ENCODE measurements around the gene MTERF4. TPM values are rescaled to one million over a fixed set of nuclear protein-coding genes. Genes with fewer than 3 reads are reported as not detected.

The MTERF4 gene
- total RNA-seq, 2 donors from 2014 or later, result 24.6 to 39.4 TPM

GRCh38 chr2:241142063-241142462 lies 40.0 kb upstream of the MTERF4 start:
- TF ChIP-seq, protein P1, sequence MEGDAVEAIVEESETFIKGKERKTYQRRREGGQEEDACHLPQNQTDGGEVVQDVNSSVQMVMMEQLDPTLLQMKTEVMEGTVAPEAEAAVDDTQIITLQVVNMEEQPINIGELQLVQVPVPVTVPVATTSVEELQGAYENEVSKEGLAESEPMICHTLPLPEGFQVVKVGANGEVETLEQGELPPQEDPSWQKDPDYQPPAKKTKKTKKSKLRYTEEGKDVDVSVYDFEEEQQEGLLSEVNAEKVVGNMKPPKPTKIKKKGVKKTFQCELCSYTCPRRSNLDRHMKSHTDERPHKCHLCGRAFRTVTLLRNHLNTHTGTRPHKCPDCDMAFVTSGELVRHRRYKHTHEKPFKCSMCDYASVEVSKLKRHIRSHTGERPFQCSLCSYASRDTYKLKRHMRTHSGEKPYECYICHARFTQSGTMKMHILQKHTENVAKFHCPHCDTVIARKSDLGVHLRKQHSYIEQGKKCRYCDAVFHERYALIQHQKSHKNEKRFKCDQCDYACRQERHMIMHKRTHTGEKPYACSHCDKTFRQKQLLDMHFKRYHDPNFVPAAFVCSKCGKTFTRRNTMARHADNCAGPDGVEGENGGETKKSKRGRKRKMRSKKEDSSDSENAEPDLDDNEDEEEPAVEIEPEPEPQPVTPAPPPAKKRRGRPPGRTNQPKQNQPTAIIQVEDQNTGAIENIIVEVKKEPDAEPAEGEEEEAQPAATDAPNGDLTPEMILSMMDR (IDR thresholded peaks at IDR 0.05), result no peak
- H3K4me1 ChIP-seq (ENCODE audit: control insufficient read depth in 1 of 2, low read depth in 2 of 2), result no peaks in the 10 kb centered on the region
- H3K9me3 ChIP-seq, result no peaks in the 10 kb centered on the region
- H3K36me3 ChIP-seq, result no peaks in the 10 kb centered on the region
- no peak overlapping the region for H3K4me3 ChIP-seq
- no peaks in the 10 kb centered on the region for H3K27me3 ChIP-seq (replicated peaks; ENCODE audit: insufficient read depth)
- no peak overlapping the region for H3K27ac ChIP-seq
- no peak for DNase-seq (ENCODE audit: low spot score)
- ATAC-seq (ENCODE audit: insufficient number of reproducible peaks, low FRiP score, low read depth), result no peak

GRCh38 chr2:241141214-241141770 lies 39.2 kb upstream of the MTERF4 start:
- H3K4me1 ChIP-seq (ENCODE audit: control insufficient read depth in 1 of 2, low read depth in 2 of 2), result no peaks in the 10 kb centered on the region
- TF ChIP-seq, protein P1 (IDR thresholded peaks at IDR 0.05), result no peak
- H3K27me3 ChIP-seq (replicated peaks; ENCODE audit: insufficient read depth), result no peaks in the 10 kb centered on the region
- no peak for DNase-seq (ENCODE audit: low spot score)
- H3K9me3 ChIP-seq, result no peaks in the 10 kb centered on the region
- H3K27ac ChIP-seq, result no peak overlapping the region
- no peaks in the 10 kb centered on the region for H3K36me3 ChIP-seq
- H3K4me3 ChIP-seq, result no peak overlapping the region
- ATAC-seq (ENCODE audit: insufficient number of reproducible peaks, low FRiP score, low read depth), result no peak

DNA sequence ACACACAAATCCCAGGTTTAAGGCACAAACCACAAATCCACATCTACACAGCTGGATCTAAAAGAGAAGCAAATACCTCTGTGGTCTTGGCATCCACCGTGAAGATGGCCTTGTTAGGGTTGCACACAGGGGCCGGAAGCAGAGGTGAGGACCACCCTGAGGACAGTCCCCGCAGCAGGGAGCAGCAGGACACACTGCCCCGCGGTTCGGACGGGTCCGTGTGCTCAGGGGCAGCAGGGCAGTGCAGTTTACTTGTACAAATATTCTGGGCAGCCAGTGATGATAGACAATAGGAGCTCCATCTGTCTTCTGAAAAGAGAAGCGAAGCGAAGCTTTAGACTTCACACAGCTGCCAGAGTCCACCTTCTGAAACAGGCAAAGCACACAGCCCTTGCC lies 38.4 kb upstream of the MTERF4 start:
- no peaks in the 10 kb centered on the region for H3K36me3 ChIP-seq
- H3K27ac ChIP-seq, result no peak overlapping the region
- no peak for DNase-seq (ENCODE audit: low spot score)
- no peaks in the 10 kb centered on the region for H3K9me3 ChIP-seq
- no peak overlapping the region for H3K4me3 ChIP-seq
- H3K27me3 ChIP-seq (replicated peaks; ENCODE audit: insufficient read depth), result no peaks in the 10 kb centered on the region
- no peaks in the 10 kb centered on the region for H3K4me1 ChIP-seq (ENCODE audit: control insufficient read depth in 1 of 2, low read depth in 2 of 2)
- TF ChIP-seq, protein P1 (IDR thresholded peaks at IDR 0.05), result no peak
- no peak for ATAC-seq (ENCODE audit: insufficient number of reproducible peaks, low FRiP score, low read depth)

- no peaks in the 10 kb centered on the region for H3K9me3 ChIP-seq
- H3K4me3 ChIP-seq, result no peak overlapping the region
- no peaks in the 10 kb centered on the region for H3K36me3 ChIP-seq
- TF ChIP-seq, protein P1 (IDR thresholded peaks at IDR 0.05), result no peak
- H3K4me1 ChIP-seq (ENCODE audit: control insufficient read depth in 1 of 2, low read depth in 2 of 2), result no peaks in the 10 kb centered on the region
- no peak for ATAC-seq (ENCODE audit: insufficient number of reproducible peaks, low FRiP score, low read depth)
- H3K27me3 ChIP-seq (replicated peaks; ENCODE audit: insufficient read depth), result no peaks in the 10 kb centered on the region
- no peak for DNase-seq (ENCODE audit: low spot score)
- H3K27ac ChIP-seq, result no peak overlapping the region
These were observed 37.7 kb upstream of the MTERF4 start for GRCh38 chr2:241139531-241140444.

- H3K4me1 ChIP-seq (ENCODE audit: control insufficient read depth in 1 of 2, low read depth in 2 of 2), result no peaks in the 10 kb centered on the region
- H3K27ac ChIP-seq, result no peak overlapping the region
- no peak overlapping the region for H3K4me3 ChIP-seq
- H3K27me3 ChIP-seq (replicated peaks; ENCODE audit: insufficient read depth), result no peaks in the 10 kb centered on the region
- H3K36me3 ChIP-seq, result no peaks in the 10 kb centered on the region
- no peak for DNase-seq (ENCODE audit: low spot score)
- no peaks in the 10 kb centered on the region for H3K9me3 ChIP-seq
- TF ChIP-seq, protein P1 (IDR thresholded peaks at IDR 0.05), result no peak
- no peak for ATAC-seq (ENCODE audit: insufficient number of reproducible peaks, low FRiP score, low read depth)
These were observed 36.4 kb upstream of the MTERF4 start for GRCh38 chr2:241138471-241138870.

Measured in thoracic aorta (tissue), 2 donors.